PC-9 (cell line): Measurements from ENCODE around the gene PNMA8B.

Experiments
- CTCF ChIP-seq: fragments of 200-600 bp; sonication (generic); conservative IDR thresholded peaks from 2 replicates; pipeline ENCODE4 v1.6.1; 2017; ENCODE audit warnings: mixed run types, antibody characterized with exemption, mild to moderate bottlenecking, moderate library complexity
- EZH2 ChIP-seq: fragments of 200-600 bp; sonication (generic); IDR thresholded peaks from 2 replicates; pipeline ENCODE4 v1.8.0; 2017; ENCODE audit warnings: antibody characterized with exemption, low read depth

- no peak for TF ChIP-seq CTCF
- TF ChIP-seq EZH2 = no peak
These were observed 40.7 kb upstream of the PNMA8B start for GRCh38 chr19:46536391-46536790.
